Keratinocyte (primary cell): ENCODE results near the gene TNFAIP8L3. TPM values are rescaled to one million over a fixed set of nuclear protein-coding genes. Genes with fewer than 3 reads are reported as not detected.

Source experiments
- DNase-seq: peaks from one replicate; pipeline ENCODE4 v3.0.0-alpha.2; 2011; ENCODE audit warnings: low read depth, missing footprints, low spot score
- FAIRE-seq: peaks from 2 replicates; lab custom pipeline; 2011; peaks lifted over from hg19 to GRCh38; lab: Jason Lieb, UNC
- H2AFZ ChIP-seq: 2 replicates; pipeline ENCODE4 v1.6.0; 2012; ENCODE audit warnings: low read length, control low read depth, inconsistent platforms; ENCODE audit not compliant: control insufficient read depth
- H3K27ac ChIP-seq: 2 replicates; pipeline ENCODE4 v1.5.1; 2011; ENCODE audit warnings: low read length; ENCODE audit not compliant: control insufficient read depth, insufficient read depth
- H3K27me3 ChIP-seq: 3 replicates; pipeline ENCODE4 v1.6.0; 2011; ENCODE audit warnings: low read length; ENCODE audit not compliant: control insufficient read depth, insufficient read depth; ENCODE audit errors: extremely low read depth
- H3K36me3 ChIP-seq, 2 experiments: 2 replicates in 1 of 2; 3 replicates in 1 of 2; pipeline ENCODE4 v1.5.1; 2011; ENCODE audit warnings: low read length in 2 of 2, mild to moderate bottlenecking in 1 of 2; ENCODE audit not compliant: control insufficient read depth in 2 of 2, insufficient read depth in 2 of 2; ENCODE audit errors: extremely low read depth in 1 of 2
- H3K4me1 ChIP-seq: 3 replicates; pipeline ENCODE4 v1.5.1; 2011; ENCODE audit warnings: low read length; ENCODE audit not compliant: control insufficient read depth, insufficient read depth; ENCODE audit errors: extremely low read depth
- H3K4me2 ChIP-seq: 3 replicates; pipeline ENCODE4 v1.6.0; 2011; ENCODE audit warnings: low read depth, low read length; ENCODE audit not compliant: control insufficient read depth, insufficient read depth; ENCODE audit errors: extremely low read depth
- H3K4me3 ChIP-seq, 3 experiments: fragments of 200-600 bp in 1 of 3; sonication (generic) in 1 of 3; 2 replicates in 2 of 3; 3 replicates in 1 of 3; pipeline ENCODE4 v1.5.1; 2011 to 2016; ENCODE audit warnings: low read length in 3 of 3, mild to moderate bottlenecking in 3 of 3, control low read depth in 2 of 3, inconsistent platforms in 1 of 3, low read depth in 1 of 3, mixed read lengths in 1 of 3, mixed run types in 1 of 3, moderate library complexity in 1 of 3; ENCODE audit not compliant: control insufficient read depth in 2 of 3, insufficient read depth in 2 of 3; ENCODE audit errors: extremely low read depth in 1 of 3
- H3K79me2 ChIP-seq: 2 replicates; pipeline ENCODE4 v1.6.0; 2012; ENCODE audit warnings: low read length; ENCODE audit not compliant: control insufficient read depth, insufficient read depth
- H3K9ac ChIP-seq: 3 replicates; pipeline ENCODE4 v1.6.0; 2011; ENCODE audit warnings: low read length; ENCODE audit not compliant: control insufficient read depth, insufficient read depth; ENCODE audit errors: extremely low read depth
- H3K9me1 ChIP-seq: 3 replicates; pipeline ENCODE4 v1.6.0; 2011; ENCODE audit warnings: low read length; ENCODE audit not compliant: control insufficient read depth, insufficient read depth; ENCODE audit errors: extremely low read depth
- H3K9me3 ChIP-seq: 2 replicates; pipeline ENCODE4 v1.5.1; 2012; ENCODE audit warnings: low read depth, low read length; ENCODE audit not compliant: control insufficient read depth
- H4K20me1 ChIP-seq: 3 replicates; pipeline ENCODE4 v1.6.0; 2011; ENCODE audit warnings: low read length; ENCODE audit not compliant: control insufficient read depth, insufficient read depth; ENCODE audit errors: extremely low read depth
- EZH2 ChIP-seq: IDR thresholded peaks from one replicate; pipeline ENCODE4 v1.6.1; 2012; ENCODE audit warnings: inconsistent platforms, mild to moderate bottlenecking, low read length, moderate library complexity
- dilution Hi-C: fragments of 300-500 bp; cut with MboI; formaldehyde crosslinking; loops from one replicate; pipeline ENCODE4 v1.7.0; 2020; ENCODE audit warnings: low sequenced_read_pairs; ENCODE audit not compliant: extremely low pct_ligation_motif_present
- polyA plus RNA-seq, 5 experiments: library from polyadenylated mRNA; depleted of rRNA in 3 of 5; stranded (reverse) in 3 of 5; stranded (forward) in 1 of 5; unstranded in 1 of 5; fragments of >200 nt; gene quantifications; 1 replicate in 1 of 5; 2 replicates in 3 of 5; 3 replicates in 1 of 5; pipeline versions ENCODE4 v1.2.1 to v1.2.3, GENCODE V29; 2011 to 2012; ENCODE audit warnings: missing spikeins in 2 of 5, low read depth in 1 of 5, low replicate concordance in 1 of 5
- TF ChIP-seq, protein P1 (sequence below), 3 experiments: IDR thresholded peaks in 1 of 3; conservative IDR thresholded peaks in 1 of 3; optimal IDR thresholded peaks in 1 of 3; 2 replicates in 2 of 3; 3 replicates in 1 of 3; pipeline versions ENCODE3 to v1.5.1; 2011; ENCODE audit warnings: low read length in 3 of 3, mild to moderate bottlenecking in 3 of 3, moderate library complexity in 2 of 3, control low read depth in 1 of 3, inconsistent platforms in 1 of 3; ENCODE audit not compliant: insufficient read depth in 2 of 3; ENCODE audit errors: extremely low read depth in 1 of 3

Gene TNFAIP8L3
- polyA plus RNA-seq, 1 donor (not counting 4 experiments of a cell fraction or from before 2014, with no cell fraction given): 0.51 TPM

DNA sequence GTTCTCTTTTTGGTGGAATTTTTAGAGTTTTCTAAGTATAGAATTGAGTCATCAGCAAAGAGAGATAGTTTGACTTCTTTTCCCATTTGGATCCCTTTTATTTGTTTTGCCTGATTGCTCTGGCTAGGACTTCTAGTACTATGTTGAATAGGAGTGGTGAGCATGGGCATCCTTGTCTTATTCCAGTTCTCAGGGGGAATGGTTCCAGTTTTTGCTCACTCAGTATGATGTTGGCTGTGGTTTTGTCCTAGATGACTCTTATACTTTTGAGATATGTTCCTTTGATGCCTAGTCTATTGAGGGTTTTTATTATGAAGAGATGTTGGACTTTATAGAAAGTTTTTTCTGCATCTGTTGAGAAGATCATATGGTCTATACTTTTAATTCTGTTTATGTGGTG, 72.5 kb downstream of the TNFAIP8L3 start:
- Histone ChIP-seq H2AFZ (no peak overlapping the region), H3K9ac (no peak overlapping the region), H4K20me1 (no peaks in the 10 kb centered on the region), H3K27me3 (no peaks in the 10 kb centered on the region), H3K4me2 (no peak overlapping the region), H3K4me3 (no peak overlapping the region), H3K36me3 (no peaks in the 10 kb centered on the region), H3K79me2 (no peaks in the 10 kb centered on the region), H3K9me1 (no peaks in the 10 kb centered on the region), H3K9me3 (no peaks in the 10 kb centered on the region), H3K4me1 (peaks cover 16% of the 10 kb centered on the region), H3K27ac (no peak overlapping the region)
- TF ChIP-seq, protein P1, sequence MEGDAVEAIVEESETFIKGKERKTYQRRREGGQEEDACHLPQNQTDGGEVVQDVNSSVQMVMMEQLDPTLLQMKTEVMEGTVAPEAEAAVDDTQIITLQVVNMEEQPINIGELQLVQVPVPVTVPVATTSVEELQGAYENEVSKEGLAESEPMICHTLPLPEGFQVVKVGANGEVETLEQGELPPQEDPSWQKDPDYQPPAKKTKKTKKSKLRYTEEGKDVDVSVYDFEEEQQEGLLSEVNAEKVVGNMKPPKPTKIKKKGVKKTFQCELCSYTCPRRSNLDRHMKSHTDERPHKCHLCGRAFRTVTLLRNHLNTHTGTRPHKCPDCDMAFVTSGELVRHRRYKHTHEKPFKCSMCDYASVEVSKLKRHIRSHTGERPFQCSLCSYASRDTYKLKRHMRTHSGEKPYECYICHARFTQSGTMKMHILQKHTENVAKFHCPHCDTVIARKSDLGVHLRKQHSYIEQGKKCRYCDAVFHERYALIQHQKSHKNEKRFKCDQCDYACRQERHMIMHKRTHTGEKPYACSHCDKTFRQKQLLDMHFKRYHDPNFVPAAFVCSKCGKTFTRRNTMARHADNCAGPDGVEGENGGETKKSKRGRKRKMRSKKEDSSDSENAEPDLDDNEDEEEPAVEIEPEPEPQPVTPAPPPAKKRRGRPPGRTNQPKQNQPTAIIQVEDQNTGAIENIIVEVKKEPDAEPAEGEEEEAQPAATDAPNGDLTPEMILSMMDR (optimal IDR thresholded peaks at IDR 0.05 in 1 of 3, IDR thresholded peaks at IDR 0.05 in 1 of 3, conservative IDR thresholded peaks at IDR 0.05 in 1 of 3; ENCODE audit: extremely low read depth in 1 of 3, insufficient read depth in 2 of 3, low read length in 3 of 3): no peak
- TF ChIP-seq EZH2: no peak
- FAIRE-seq (no peak), DNase-seq (no peak)
- dilution Hi-C loops: no loop called here

DNA sequence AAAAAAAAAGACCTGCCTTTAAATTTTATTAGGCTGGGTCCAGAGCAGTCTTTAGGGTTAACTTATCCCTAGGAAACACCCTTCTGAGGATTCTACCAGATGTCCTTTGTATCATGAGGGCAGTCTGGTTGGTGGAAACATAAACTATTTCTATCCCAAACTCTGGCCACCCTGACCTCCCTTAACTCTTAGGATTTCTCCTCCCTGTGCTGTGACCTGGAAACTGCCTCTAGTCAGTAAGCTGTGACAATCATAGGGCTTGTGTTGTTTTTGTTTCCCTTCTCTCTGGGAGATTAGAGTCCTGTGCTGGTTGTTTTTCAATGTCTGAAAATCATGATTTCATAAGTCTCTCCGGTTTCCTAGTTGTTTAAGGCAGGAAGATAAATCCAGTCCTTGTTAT, 78.1 kb downstream of the TNFAIP8L3 start:
- H2AFZ ChIP-seq: no peak overlapping the region

More for the DNA sequence above, 78.1 kb downstream of the TNFAIP8L3 start:
- no peak overlapping the region for H3K4me3 ChIP-seq
- DNase-seq: no peak
- no peaks in the 10 kb centered on the region for H3K79me2 ChIP-seq
- H3K9ac ChIP-seq: no peak overlapping the region
- H3K27ac ChIP-seq: no peak overlapping the region
- dilution Hi-C loops: no loop called here
- FAIRE-seq: no peak
- H3K9me3 ChIP-seq: no peaks in the 10 kb centered on the region
- no peaks in the 10 kb centered on the region for H3K4me1 ChIP-seq
- TF ChIP-seq EZH2: no peak
- TF ChIP-seq, protein P1 (optimal IDR thresholded peaks at IDR 0.05 in 1 of 3, IDR thresholded peaks at IDR 0.05 in 1 of 3, conservative IDR thresholded peaks at IDR 0.05 in 1 of 3; ENCODE audit: extremely low read depth in 1 of 3, insufficient read depth in 2 of 3, low read length in 3 of 3): no peak
- H3K36me3 ChIP-seq: no peaks in the 10 kb centered on the region
- H3K4me2 ChIP-seq: no peak overlapping the region
- no peaks in the 10 kb centered on the region for H3K9me1 ChIP-seq
- H3K27me3 ChIP-seq: no peaks in the 10 kb centered on the region
- no peaks in the 10 kb centered on the region for H4K20me1 ChIP-seq
